OCI-LY7 (cell line): ENCODE data around the gene STMN3. TPM values are rescaled to one million over a fixed set of nuclear protein-coding genes. Genes with fewer than 3 reads are reported as not detected.

Source experiments
- BruUV-seq: library from RNA; stranded (reverse); fragments of 400-500 nt; replicated peaks from 2 replicates; lab custom pipeline; 2021; lab: Mats Ljungman, UMichigan
- CTCF ChIA-PET: fragments of 300-600 bp; sonication (Branson Sonifier 250); formaldehyde crosslinking; loops from one replicate; lab custom pipeline; 2022; ENCODE audit warnings: antibody characterized with exemption; ENCODE audit not compliant: unreplicated experiment; lab: Charles Lee
- POLR2A ChIA-PET: fragments of 300-600 bp; sonication (Branson Sonifier 250); formaldehyde crosslinking; loops from one replicate; lab custom pipeline; 2022; ENCODE audit warnings: antibody characterized with exemption; lab: Charles Lee
- DNase-seq: peaks from one replicate; pipeline ENCODE4 v3.0.0-alpha.2; 2015; ENCODE audit warnings: low spot score
- H2AFZ ChIP-seq: fragments of 200-600 bp; sonication (generic), shearing (Covaris generic); 2 replicates; pipeline ENCODE4 v1.6.1; 2014; ENCODE audit warnings: mild to moderate bottlenecking, antibody characterized with exemption, low read length, moderate library complexity
- H3K27ac ChIP-seq: fragments of 200-600 bp; sonication (generic); 2 replicates; pipeline ENCODE4 v1.5.1; 2014; ENCODE audit warnings: mixed run types, low read depth, mild to moderate bottlenecking, moderate library complexity, low read length, inconsistent platforms; ENCODE audit not compliant: poor library complexity, severe bottlenecking
- H3K36me3 ChIP-seq: fragments of 200-600 bp; sonication (generic); 2 replicates; pipeline ENCODE4 v1.6.1; 2014; ENCODE audit warnings: mild to moderate bottlenecking, antibody characterized with exemption, low read length, moderate library complexity, mixed read lengths; ENCODE audit not compliant: insufficient read depth
- H3K4me1 ChIP-seq: fragments of 200-600 bp; sonication (generic); 2 replicates; pipeline ENCODE4 v1.5.1; 2014; ENCODE audit warnings: mild to moderate bottlenecking, low read length; ENCODE audit not compliant: insufficient read depth, poor library complexity, severe bottlenecking
- H3K4me2 ChIP-seq: fragments of 200-600 bp; sonication (generic); 2 replicates; pipeline ENCODE4 v1.6.1; 2014; ENCODE audit warnings: mild to moderate bottlenecking, low read length
- H3K4me3 ChIP-seq: fragments of 200-600 bp; sonication (generic); 2 replicates; pipeline ENCODE4 v1.5.1; 2014; ENCODE audit warnings: mild to moderate bottlenecking, low read depth, low read length; ENCODE audit not compliant: poor library complexity, severe bottlenecking
- H3K79me2 ChIP-seq: fragments of 200-600 bp; sonication (generic); 2 replicates; pipeline ENCODE4 v1.6.1; 2016; ENCODE audit warnings: low read depth, mild to moderate bottlenecking, low read length, moderate library complexity, mixed read lengths; ENCODE audit not compliant: insufficient read depth
- H3K9me2 ChIP-seq: fragments of 200-600 bp; sonication (generic); 2 replicates; pipeline ENCODE4 v1.6.1; 2016; ENCODE audit warnings: mild to moderate bottlenecking, low read length, mixed read lengths; ENCODE audit not compliant: insufficient read depth
- H3K9me3 ChIP-seq: fragments of 200-600 bp; sonication (generic); 2 replicates; pipeline ENCODE4 v1.6.1; 2014; ENCODE audit warnings: mild to moderate bottlenecking, mixed run types, low read length, mixed read lengths
- H4K20me1 ChIP-seq: fragments of 200-600 bp; sonication (generic); 2 replicates; pipeline ENCODE4 v1.6.1; 2014; ENCODE audit warnings: mild to moderate bottlenecking, antibody characterized with exemption, low read length, moderate library complexity, mixed read lengths; ENCODE audit not compliant: insufficient read depth
- EZH2phosphoT487 ChIP-seq: fragments of 200-600 bp; sonication (generic); IDR thresholded peaks from 2 replicates; pipeline ENCODE4 v1.6.1; 2018; ENCODE audit warnings: low read depth, borderline replicate concordance, mild to moderate bottlenecking, mixed run types, antibody characterized with exemption, low read length, moderate library complexity, mixed read lengths
- intact Hi-C: fragments of 100-400 bp; cut with micrococcal nuclease; formaldehyde crosslinking; loops from one replicate; pipeline ENCODE4 v1.10.0; 2022; ENCODE audit not compliant: unreplicated experiment
- total RNA-seq, 2 experiments: library from RNA; depleted of rRNA in 1 of 2; stranded (reverse); fragments of >200 nt in 1 of 2; shearing (Covaris generic) in 1 of 2; gene quantifications; 2 replicates each; pipeline ENCODE4 v1.2.3, GENCODE V29; 2014 to 2022
- TF ChIP-seq, protein P1 (sequence below): fragments of 200-600 bp; sonication (generic); conservative IDR thresholded peaks from 2 replicates; pipeline ENCODE4 v1.5.1; 2014; ENCODE audit warnings: mild to moderate bottlenecking, antibody characterized with exemption, low read length, moderate library complexity, mixed read lengths

Gene STMN3
- total RNA-seq, 2 experiments from 2014 or later: 6.7 TPM

DNA sequence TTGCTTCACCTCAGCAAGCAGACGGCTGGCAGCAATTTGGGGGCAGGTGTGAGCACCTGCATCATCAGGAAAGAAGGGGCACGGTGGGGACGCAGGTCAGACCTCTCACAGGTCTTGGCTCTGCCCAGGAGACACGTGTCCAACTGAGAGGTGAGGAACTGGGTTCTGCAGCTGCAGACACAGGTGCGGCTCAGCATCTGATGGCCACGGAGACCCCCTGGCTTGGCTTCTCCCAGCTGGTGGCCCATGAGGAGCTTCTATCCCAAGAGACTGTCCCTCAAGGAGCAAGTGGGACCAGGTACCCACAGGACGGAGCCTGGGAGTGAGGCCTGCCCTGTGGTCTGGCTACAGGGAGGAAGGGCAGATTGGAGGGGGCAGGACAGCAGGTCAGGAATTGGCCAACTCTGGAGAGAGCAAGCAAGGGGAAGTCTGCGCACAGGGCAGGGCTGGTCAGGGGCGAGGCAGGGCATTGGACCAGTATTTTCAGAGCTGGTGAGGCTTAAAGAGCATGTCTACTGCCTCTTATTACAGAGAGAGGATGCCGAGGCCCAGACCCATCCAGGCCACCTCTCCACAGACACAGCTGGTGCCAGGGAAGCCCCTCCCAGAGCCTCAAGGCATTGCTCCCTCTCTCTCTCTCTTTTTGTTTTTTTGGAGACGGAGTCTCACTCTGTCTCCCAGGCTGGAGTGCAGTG lies 4.2 kb downstream of the STMN3 start:
- no peak overlapping the region for H3K4me3 ChIP-seq
- no peak for DNase-seq
- H3K27ac ChIP-seq: no peak overlapping the region
- no peaks in the 10 kb centered on the region for H3K36me3 ChIP-seq
- no peaks in the 10 kb centered on the region for H3K9me3 ChIP-seq
- no peaks in the 10 kb centered on the region for H4K20me1 ChIP-seq
- no peaks in the 10 kb centered on the region for H3K9me2 ChIP-seq
- no peak overlapping the region for H3K4me2 ChIP-seq
- ChIA-PET CTCF (no interaction called here), POLR2A (no interaction called here)
- TF ChIP-seq, protein P1, sequence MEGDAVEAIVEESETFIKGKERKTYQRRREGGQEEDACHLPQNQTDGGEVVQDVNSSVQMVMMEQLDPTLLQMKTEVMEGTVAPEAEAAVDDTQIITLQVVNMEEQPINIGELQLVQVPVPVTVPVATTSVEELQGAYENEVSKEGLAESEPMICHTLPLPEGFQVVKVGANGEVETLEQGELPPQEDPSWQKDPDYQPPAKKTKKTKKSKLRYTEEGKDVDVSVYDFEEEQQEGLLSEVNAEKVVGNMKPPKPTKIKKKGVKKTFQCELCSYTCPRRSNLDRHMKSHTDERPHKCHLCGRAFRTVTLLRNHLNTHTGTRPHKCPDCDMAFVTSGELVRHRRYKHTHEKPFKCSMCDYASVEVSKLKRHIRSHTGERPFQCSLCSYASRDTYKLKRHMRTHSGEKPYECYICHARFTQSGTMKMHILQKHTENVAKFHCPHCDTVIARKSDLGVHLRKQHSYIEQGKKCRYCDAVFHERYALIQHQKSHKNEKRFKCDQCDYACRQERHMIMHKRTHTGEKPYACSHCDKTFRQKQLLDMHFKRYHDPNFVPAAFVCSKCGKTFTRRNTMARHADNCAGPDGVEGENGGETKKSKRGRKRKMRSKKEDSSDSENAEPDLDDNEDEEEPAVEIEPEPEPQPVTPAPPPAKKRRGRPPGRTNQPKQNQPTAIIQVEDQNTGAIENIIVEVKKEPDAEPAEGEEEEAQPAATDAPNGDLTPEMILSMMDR: no peak
- TF ChIP-seq EZH2phosphoT487: no peak
- H2AFZ ChIP-seq: no peak overlapping the region
- peaks cover 7% of the 10 kb centered on the region for H3K4me1 ChIP-seq
- no TSS peak for BruUV-seq
- no peaks in the 10 kb centered on the region for H3K79me2 ChIP-seq
- intact Hi-C loops: no loop called here

DNA sequence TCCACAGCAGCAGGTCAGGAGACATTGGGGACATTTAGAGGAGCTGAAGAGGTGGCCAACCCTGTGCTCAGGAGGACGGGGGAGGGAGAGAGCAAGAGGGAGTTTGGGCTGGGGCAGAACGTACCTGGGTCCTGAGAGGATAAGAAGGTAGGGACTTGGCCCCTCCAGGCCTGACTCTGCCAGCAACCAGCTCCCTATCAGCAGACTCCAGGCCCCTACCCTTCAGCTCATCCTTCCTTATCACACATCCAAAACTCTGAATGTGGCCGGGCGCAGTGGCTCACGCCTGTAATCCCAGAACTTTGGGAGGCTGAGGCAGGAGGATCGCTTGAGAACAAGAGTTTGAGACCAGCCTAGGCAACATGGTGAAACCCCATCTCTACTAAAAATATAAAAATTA lies 5.0 kb downstream of the STMN3 start:
- ChIA-PET POLR2A (interaction anchor here (1.1 kb wide), 1 partner anchor 54 kb away, joined by 3 read pairs; no protein-coding TSS in a partner anchor), CTCF (no interaction called here)
- H2AFZ ChIP-seq: no peak overlapping the region
- no peaks in the 10 kb centered on the region for H3K9me2 ChIP-seq
- H3K79me2 ChIP-seq: no peaks in the 10 kb centered on the region
- H3K27ac ChIP-seq: no peak overlapping the region
- no peaks in the 10 kb centered on the region for H4K20me1 ChIP-seq
- no peak overlapping the region for H3K4me3 ChIP-seq
- H3K4me1 ChIP-seq: peaks cover 7% of the 10 kb centered on the region
- no peak for DNase-seq
- no peak overlapping the region for H3K4me2 ChIP-seq
- no TSS peak for BruUV-seq
- intact Hi-C loops: no loop called here
- H3K9me3 ChIP-seq: no peaks in the 10 kb centered on the region
- H3K36me3 ChIP-seq: no peaks in the 10 kb centered on the region
- TF ChIP-seq EZH2phosphoT487: no peak
- TF ChIP-seq, protein P1: no peak

DNA sequence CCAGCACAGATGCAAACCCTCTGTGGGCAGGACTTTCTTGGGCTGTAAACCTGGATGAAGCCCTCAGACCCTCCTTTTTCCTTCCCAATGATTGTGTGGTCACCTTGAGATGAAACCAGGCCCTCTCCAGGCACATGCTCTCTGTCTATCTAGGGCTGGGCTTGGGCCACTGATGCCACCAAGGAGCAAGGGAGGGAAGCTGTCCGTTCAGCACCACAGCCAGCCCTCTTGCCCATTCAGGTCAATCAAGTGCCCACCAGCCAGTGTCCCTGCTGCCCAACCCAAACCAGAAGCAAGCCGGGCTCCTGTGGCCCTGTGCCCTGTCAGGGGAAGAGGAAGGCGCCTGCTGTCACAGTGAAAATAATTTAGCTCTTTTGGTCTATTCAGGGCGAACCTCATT lies 8.0 kb downstream of the STMN3 start:
- no peaks in the 10 kb centered on the region for H3K36me3 ChIP-seq
- intact Hi-C loops: no loop called here
- no peaks in the 10 kb centered on the region for H4K20me1 ChIP-seq
- no peaks in the 10 kb centered on the region for H3K9me2 ChIP-seq
- no peak overlapping the region for H3K27ac ChIP-seq
- no peak overlapping the region for H3K4me3 ChIP-seq
- H3K79me2 ChIP-seq: no peaks in the 10 kb centered on the region
- TF ChIP-seq, protein P1: no peak
- TF ChIP-seq EZH2phosphoT487: no peak
- no peak overlapping the region for H3K4me2 ChIP-seq
- ChIA-PET POLR2A (no interaction called here), CTCF (no interaction called here)
- H2AFZ ChIP-seq: no peak overlapping the region
- H3K9me3 ChIP-seq: no peaks in the 10 kb centered on the region
- no TSS peak for BruUV-seq
- DNase-seq: no peak
- H3K4me1 ChIP-seq: peaks cover 15% of the 10 kb centered on the region
